Activated naive CD8-positive, alpha-beta T cell treated with anti-CD3 and anti-CD28 coated beads for 36 hours (primary cell): ENCODE results near the gene ARHGAP6. TPM values are rescaled to one million over a fixed set of nuclear protein-coding genes. Genes with fewer than 3 reads are reported as not detected.

Experiments
- DNase-seq: peaks from one replicate; pipeline ENCODE4 v3.0.0; 2021
- H3K27ac Mint-ChIP-seq: one replicate; pipeline ENCODE4 v1.8.0; 2022; ENCODE audit warnings: mild to moderate bottlenecking, moderate library complexity, mixed read lengths
- H3K27me3 Mint-ChIP-seq: one replicate; pipeline ENCODE4 v1.8.0; 2022; ENCODE audit warnings: mild to moderate bottlenecking, mixed read lengths
- H3K36me3 Mint-ChIP-seq: one replicate; pipeline ENCODE4 v1.8.0; 2021; ENCODE audit warnings: mild to moderate bottlenecking, mixed read lengths
- H3K4me1 Mint-ChIP-seq: one replicate; pipeline ENCODE4 v1.8.0; 2021; ENCODE audit warnings: mixed read lengths
- H3K4me3 Mint-ChIP-seq: one replicate; pipeline ENCODE4 v1.8.0; 2022; ENCODE audit warnings: mild to moderate bottlenecking, moderate library complexity, mixed read lengths
- H3K9me3 Mint-ChIP-seq: one replicate; pipeline ENCODE4 v1.8.0; 2022; ENCODE audit warnings: mixed read lengths
- total RNA-seq, 2 experiments: library from RNA; stranded (reverse); gene quantifications; one replicate each; pipeline ENCODE4 v1.2.3, GENCODE V29; 2021

Gene ARHGAP6
- total RNA-seq, 2 experiments from 2014 or later = not detected

GRCh38 chrX:11172415-11172814, 493.3 kb downstream of the ARHGAP6 start:
- no peak for DNase-seq
- Mint-ChIP-seq H3K27me3 (peaks cover 17% of the 10 kb centered on the region), H3K27ac (no peak overlapping the region), H3K36me3 (no peaks in the 10 kb centered on the region), H3K4me3 (no peak overlapping the region), H3K4me1 (no peaks in the 10 kb centered on the region), H3K9me3 (no peaks in the 10 kb centered on the region)

GRCh38 chrX:11171956-11172355, 493.8 kb downstream of the ARHGAP6 start:
- no peak for DNase-seq
- Mint-ChIP-seq H3K27me3 (peaks cover 17% of the 10 kb centered on the region), H3K9me3 (no peaks in the 10 kb centered on the region), H3K36me3 (no peaks in the 10 kb centered on the region), H3K4me3 (no peak overlapping the region), H3K4me1 (no peaks in the 10 kb centered on the region), H3K27ac (no peak overlapping the region)

GRCh38 chrX:11164433-11164832, 501.3 kb downstream of the ARHGAP6 start:
- Mint-ChIP-seq H3K36me3 (no peaks in the 10 kb centered on the region), H3K27ac (no peak overlapping the region), H3K4me1 (no peaks in the 10 kb centered on the region), H3K9me3 (no peaks in the 10 kb centered on the region), H3K4me3 (no peak overlapping the region), H3K27me3 (no peaks in the 10 kb centered on the region)
- no peak for DNase-seq

GRCh38 chrX:11159149-11159548, 506.6 kb downstream of the ARHGAP6 start:
- no peaks in the 10 kb centered on the region for H3K4me1 Mint-ChIP-seq
- H3K36me3 Mint-ChIP-seq = no peaks in the 10 kb centered on the region
- no peak overlapping the region for H3K4me3 Mint-ChIP-seq
- no peaks in the 10 kb centered on the region for H3K27me3 Mint-ChIP-seq
- no peak overlapping the region for H3K27ac Mint-ChIP-seq
- DNase-seq = no peak
- H3K9me3 Mint-ChIP-seq = no peaks in the 10 kb centered on the region

- Mint-ChIP-seq H3K9me3 (no peaks in the 10 kb centered on the region), H3K4me1 (no peaks in the 10 kb centered on the region), H3K36me3 (no peaks in the 10 kb centered on the region), H3K4me3 (no peak overlapping the region), H3K27ac (no peak overlapping the region), H3K27me3 (no peaks in the 10 kb centered on the region)
- no peak for DNase-seq
These were observed 513.7 kb downstream of the ARHGAP6 start for GRCh38 chrX:11151799-11152559.

- H3K27me3 Mint-ChIP-seq = peaks cover 3% of the 10 kb centered on the region
- no peak for DNase-seq
- H3K9me3 Mint-ChIP-seq = no peaks in the 10 kb centered on the region
- no peaks in the 10 kb centered on the region for H3K36me3 Mint-ChIP-seq
- H3K4me1 Mint-ChIP-seq = peaks cover 2% of the 10 kb centered on the region
- H3K27ac Mint-ChIP-seq = no peak overlapping the region
- H3K4me3 Mint-ChIP-seq = no peak overlapping the region
These were observed 517.3 kb downstream of the ARHGAP6 start for GRCh38 chrX:11148401-11148800.

GRCh38 chrX:11146411-11146810, 519.3 kb downstream of the ARHGAP6 start:
- Mint-ChIP-seq H3K4me3 (no peak overlapping the region), H3K9me3 (no peaks in the 10 kb centered on the region), H3K4me1 (peaks cover 2% of the 10 kb centered on the region), H3K27ac (no peak overlapping the region), H3K27me3 (peaks cover 3% of the 10 kb centered on the region), H3K36me3 (no peaks in the 10 kb centered on the region)
- DNase-seq = no peak

GRCh38 chrX:11143931-11144678, 521.6 kb downstream of the ARHGAP6 start:
- peak; percentile 21 for DNase-seq
- H3K27ac Mint-ChIP-seq = no peak overlapping the region

GRCh38 chrX:11138498-11139390, 527.0 kb downstream of the ARHGAP6 start:
- Mint-ChIP-seq H3K4me1 (no peaks in the 10 kb centered on the region), H3K4me3 (no peak overlapping the region), H3K9me3 (no peaks in the 10 kb centered on the region), H3K36me3 (no peaks in the 10 kb centered on the region), H3K27ac (no peak overlapping the region), H3K27me3 (no peaks in the 10 kb centered on the region)
- no peak for DNase-seq

More at GRCh38 chrX:11143931-11144678, 521.6 kb downstream of the ARHGAP6 start:
- Mint-ChIP-seq H3K4me1 (peaks cover 2% of the 10 kb centered on the region), H3K36me3 (no peaks in the 10 kb centered on the region), H3K27me3 (peaks cover 3% of the 10 kb centered on the region), H3K9me3 (no peaks in the 10 kb centered on the region), H3K4me3 (no peak overlapping the region)

GRCh38 chrX:11137543-11138139, 528.1 kb downstream of the ARHGAP6 start:
- Mint-ChIP-seq H3K9me3 (no peaks in the 10 kb centered on the region), H3K36me3 (no peaks in the 10 kb centered on the region), H3K27ac (no peak overlapping the region), H3K4me1 (no peaks in the 10 kb centered on the region), H3K4me3 (no peak overlapping the region), H3K27me3 (no peaks in the 10 kb centered on the region)
- no peak for DNase-seq

- Mint-ChIP-seq H3K36me3 (no peaks in the 10 kb centered on the region), H3K4me3 (no peak overlapping the region), H3K27ac (no peak overlapping the region), H3K4me1 (no peaks in the 10 kb centered on the region), H3K27me3 (no peaks in the 10 kb centered on the region), H3K9me3 (no peaks in the 10 kb centered on the region)
- DNase-seq = no peak
These were observed 530.0 kb downstream of the ARHGAP6 start for GRCh38 chrX:11135564-11136185.

GRCh38 chrX:11131146-11131545, 534.6 kb downstream of the ARHGAP6 start:
- Mint-ChIP-seq H3K4me1 (no peaks in the 10 kb centered on the region), H3K27me3 (no peaks in the 10 kb centered on the region), H3K9me3 (no peaks in the 10 kb centered on the region), H3K4me3 (no peak overlapping the region), H3K27ac (no peak overlapping the region), H3K36me3 (no peaks in the 10 kb centered on the region)
- DNase-seq = no peak

GRCh38 chrX:11130136-11130535, 535.6 kb downstream of the ARHGAP6 start:
- H3K27me3 Mint-ChIP-seq = no peaks in the 10 kb centered on the region
- no peaks in the 10 kb centered on the region for H3K36me3 Mint-ChIP-seq
- H3K9me3 Mint-ChIP-seq = no peaks in the 10 kb centered on the region

GRCh38 chrX:11129534-11130105, 536.1 kb downstream of the ARHGAP6 start:
- no peak for DNase-seq
- Mint-ChIP-seq H3K4me3 (no peak overlapping the region), H3K9me3 (no peaks in the 10 kb centered on the region), H3K36me3 (no peaks in the 10 kb centered on the region), H3K27ac (no peak overlapping the region), H3K27me3 (no peaks in the 10 kb centered on the region), H3K4me1 (no peaks in the 10 kb centered on the region)

More at GRCh38 chrX:11130136-11130535, 535.6 kb downstream of the ARHGAP6 start:
- Mint-ChIP-seq H3K4me1 (no peaks in the 10 kb centered on the region), H3K27ac (no peak overlapping the region), H3K4me3 (no peak overlapping the region)
- no peak for DNase-seq
